CD4-positive, alpha-beta T cell (primary cell): Measurements from ENCODE around the gene METTL9. TPM values are rescaled to one million over a fixed set of nuclear protein-coding genes. Genes with fewer than 3 reads are reported as not detected.
"Not testable (repeated sequence)": the region's sequence is repeated elsewhere in the genome, so short reads cannot be mapped to it uniquely, and the experiment has no call there.

ENCODE experiments used
- ATAC-seq: fragments of 200-7000 bp; cut with Tn5 transposase; one replicate; pipeline ENCODE4 v1.10.0; 2022; ENCODE audit warnings: mild to moderate bottlenecking; ENCODE audit not compliant: poor library complexity
- CTCF ChIA-PET: fragments of 350-600 bp; sonication (Branson Sonifier 250); formaldehyde crosslinking; loops from one replicate; lab custom pipeline; 2021; ENCODE audit warnings: antibody characterized with exemption, inconsistent platforms; lab: Charles Lee
- POLR2A ChIA-PET: fragments of 350-600 bp; sonication (Branson Sonifier 250); formaldehyde crosslinking; loops from one replicate; lab custom pipeline; 2021; ENCODE audit warnings: antibody characterized with exemption, inconsistent platforms; lab: Charles Lee
- DNase-seq, 14 experiments: peaks; one replicate each; pipeline ENCODE4 v3.0.0-alpha.2; 2013 to 2020; ENCODE audit warnings: mixed read lengths in 2 of 14
- H3K27ac ChIP-seq, 2 donors: one replicate each; pipeline versions ENCODE4 v1.5.1 to v1.7.0; 2013; ENCODE audit warnings: low read length in 2 of 2, low read depth in 1 of 2, mild to moderate bottlenecking in 1 of 2
- H3K27me3 ChIP-seq, 2 experiments: 1 replicate in 1 of 2; 2 replicates in 1 of 2; pipeline versions ENCODE4 v1.6.1 to v1.7.0; 2013; ENCODE audit warnings: low read length in 2 of 2, control low read depth in 1 of 2, mild to moderate bottlenecking in 1 of 2, moderate library complexity in 1 of 2; ENCODE audit not compliant: insufficient read depth in 2 of 2, control insufficient read depth in 1 of 2
- H3K36me3 ChIP-seq: one replicate; pipeline ENCODE4 v1.6.1; 2013; ENCODE audit warnings: low read length, control low read depth; ENCODE audit not compliant: insufficient read depth
- H3K4me1 ChIP-seq: one replicate; pipeline ENCODE4 v1.6.1; 2013; ENCODE audit warnings: low read length, control low read depth; ENCODE audit not compliant: insufficient read depth
- H3K4me3 ChIP-seq: one replicate; pipeline ENCODE4 v1.5.1; 2013; ENCODE audit warnings: mild to moderate bottlenecking, low read length, moderate library complexity
- H3K9me3 ChIP-seq, 2 experiments: 1 replicate in 1 of 2; 2 replicates in 1 of 2; pipeline versions ENCODE4 v1.6.1 to v1.7.0; 2013; ENCODE audit warnings: low read length in 2 of 2, mild to moderate bottlenecking in 2 of 2, control low read depth in 1 of 2, moderate library complexity in 1 of 2; ENCODE audit not compliant: control insufficient read depth in 1 of 2, insufficient read depth in 1 of 2
- H3K27ac Mint-ChIP-seq: one replicate; pipeline ENCODE4 v1.8.0; 2020; ENCODE audit warnings: mixed read lengths
- H3K27me3 Mint-ChIP-seq: one replicate; pipeline ENCODE4 v1.8.0; 2021; ENCODE audit warnings: mixed read lengths
- H3K36me3 Mint-ChIP-seq: one replicate; pipeline ENCODE4 v1.8.0; 2021; ENCODE audit warnings: low read depth, mixed read lengths
- H3K4me1 Mint-ChIP-seq: one replicate; pipeline ENCODE4 v1.8.0; 2021; ENCODE audit warnings: low read depth, mixed read lengths
- H3K4me3 Mint-ChIP-seq: one replicate; pipeline ENCODE4 v1.8.0; 2020; ENCODE audit warnings: mild to moderate bottlenecking, mixed read lengths
- H3K9me3 Mint-ChIP-seq: one replicate; pipeline ENCODE4 v1.8.0; 2020; ENCODE audit warnings: mixed read lengths
- intact Hi-C, 2 experiments: fragments of 100-400 bp; cut with DNase I in 1 of 2; cut with micrococcal nuclease in 1 of 2; formaldehyde crosslinking; loops; one replicate each; pipeline versions ENCODE4 v1.15.1 to v1.9.0; 2023 to 2025; cut with DNase I, micrococcal nuclease
- total RNA-seq, 174 experiments: library from RNA in 2 of 174; stranded (reverse) in 2 of 174; gene quantifications; one replicate each; pipeline ENCODE4 v1.2.3 and lab custom pipeline; 2021 to 2026
- TF ChIP-seq, protein P1 (sequence below): fragments of 200-600 bp; IDR thresholded peaks from one replicate; pipeline ENCODE4 v1.8.0; 2022; ENCODE audit warnings: antibody characterized with exemption, mild to moderate bottlenecking

METTL9 gene
- total RNA-seq, 2 experiments from 2014 or later = 78.4 to 86.7 TPM

DNA sequence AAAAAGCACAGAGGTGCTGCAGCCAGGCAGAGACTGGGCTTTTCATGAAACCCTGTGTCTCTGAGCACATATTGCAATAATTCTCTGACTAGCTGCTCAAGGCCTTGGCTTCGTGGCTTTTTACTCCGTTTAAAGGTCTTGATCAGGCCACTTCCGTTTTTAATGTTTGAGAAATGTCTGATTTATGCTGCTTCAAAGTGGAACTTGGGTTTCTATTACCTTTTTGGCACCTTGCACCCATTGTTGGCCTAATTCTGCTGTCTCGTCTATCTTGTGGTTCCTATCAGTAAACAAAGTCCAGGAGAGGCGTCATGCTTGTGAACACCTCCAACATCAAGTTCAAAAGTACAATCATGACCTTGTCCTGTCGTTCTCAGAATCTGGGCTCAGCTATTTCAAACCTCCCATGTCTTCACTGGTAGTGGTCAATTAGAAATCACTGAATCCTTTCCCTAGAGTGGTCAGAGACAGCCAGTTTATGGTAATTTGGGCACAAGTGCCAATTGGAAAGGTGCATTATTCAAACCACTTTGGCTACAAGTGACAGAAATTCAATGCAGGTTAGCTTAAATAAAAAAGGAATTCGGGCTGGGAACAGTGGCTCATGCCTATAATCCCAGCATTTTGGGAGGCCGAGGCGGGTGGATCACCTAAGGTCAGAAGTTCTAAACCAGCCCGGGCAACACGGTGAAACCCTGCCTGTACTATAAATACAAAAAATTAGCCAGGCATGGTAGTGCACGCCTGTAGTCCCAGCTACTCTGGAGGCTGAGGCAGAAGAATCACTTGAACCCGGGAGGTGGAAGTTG, 33.3 kb upstream of the METTL9 start:
- H3K4me3 ChIP-seq = no peak overlapping the region
- ChIA-PET CTCF (interaction anchor here (0.6 to 1.0 kb wide), 3 partner anchors 9 to 118 kb away, joined by 3 read pairs; no protein-coding TSS in a partner anchor), POLR2A (no interaction called here)
- Mint-ChIP-seq H3K4me3 (no peak overlapping the region), H3K4me1 (no peaks in the 10 kb centered on the region), H3K27me3 (no peaks in the 10 kb centered on the region), H3K9me3 (no peaks in the 10 kb centered on the region), H3K27ac (no peak overlapping the region), H3K36me3 (no peaks in the 10 kb centered on the region)
- DNase-seq (peak in 1 of 14 experiments; percentile 13), ATAC-seq (no peak)
- H3K27ac ChIP-seq = no peak overlapping the region
- H3K36me3 ChIP-seq = no peaks in the 10 kb centered on the region
- intact Hi-C loops = loop anchor here in 1 of 2 experiments (10.0 kb wide), 1 partner anchor 641 kb away; no protein-coding TSS in a partner anchor
- H3K4me1 ChIP-seq = peaks cover 3% of the 10 kb centered on the region
- H3K9me3 ChIP-seq = no peaks in the 10 kb centered on the region
- TF ChIP-seq, protein P1, sequence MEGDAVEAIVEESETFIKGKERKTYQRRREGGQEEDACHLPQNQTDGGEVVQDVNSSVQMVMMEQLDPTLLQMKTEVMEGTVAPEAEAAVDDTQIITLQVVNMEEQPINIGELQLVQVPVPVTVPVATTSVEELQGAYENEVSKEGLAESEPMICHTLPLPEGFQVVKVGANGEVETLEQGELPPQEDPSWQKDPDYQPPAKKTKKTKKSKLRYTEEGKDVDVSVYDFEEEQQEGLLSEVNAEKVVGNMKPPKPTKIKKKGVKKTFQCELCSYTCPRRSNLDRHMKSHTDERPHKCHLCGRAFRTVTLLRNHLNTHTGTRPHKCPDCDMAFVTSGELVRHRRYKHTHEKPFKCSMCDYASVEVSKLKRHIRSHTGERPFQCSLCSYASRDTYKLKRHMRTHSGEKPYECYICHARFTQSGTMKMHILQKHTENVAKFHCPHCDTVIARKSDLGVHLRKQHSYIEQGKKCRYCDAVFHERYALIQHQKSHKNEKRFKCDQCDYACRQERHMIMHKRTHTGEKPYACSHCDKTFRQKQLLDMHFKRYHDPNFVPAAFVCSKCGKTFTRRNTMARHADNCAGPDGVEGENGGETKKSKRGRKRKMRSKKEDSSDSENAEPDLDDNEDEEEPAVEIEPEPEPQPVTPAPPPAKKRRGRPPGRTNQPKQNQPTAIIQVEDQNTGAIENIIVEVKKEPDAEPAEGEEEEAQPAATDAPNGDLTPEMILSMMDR = no peak
- no peaks in the 10 kb centered on the region for H3K27me3 ChIP-seq

GRCh38 chr16:21566891-21567414, 32.4 kb upstream of the METTL9 start:
- peaks cover 3% of the 10 kb centered on the region for H3K4me1 ChIP-seq
- no peak overlapping the region for H3K27ac ChIP-seq
- H3K4me3 Mint-ChIP-seq = no peak overlapping the region
- POLR2A ChIA-PET = no interaction called here
- no peaks in the 10 kb centered on the region for H3K27me3 ChIP-seq
- H3K27ac Mint-ChIP-seq = no peak overlapping the region
- no peak for DNase-seq
- H3K9me3 Mint-ChIP-seq = no peaks in the 10 kb centered on the region
- H3K9me3 ChIP-seq = no peaks in the 10 kb centered on the region
- no peak overlapping the region for H3K4me3 ChIP-seq
- no peaks in the 10 kb centered on the region for H3K36me3 ChIP-seq
- H3K4me1 Mint-ChIP-seq = no peaks in the 10 kb centered on the region
- H3K27me3 Mint-ChIP-seq = no peaks in the 10 kb centered on the region
- CTCF ChIA-PET = interaction anchor here (0.6 kb wide), 1 partner anchor 117 kb away, joined by 3 read pairs; no protein-coding TSS in a partner anchor
- TF ChIP-seq, protein P1 = no peak
- no peak for ATAC-seq
- intact Hi-C loops = loop anchor here in 1 of 2 experiments (10.0 kb wide), 1 partner anchor 642 kb away; no protein-coding TSS in a partner anchor
- no peaks in the 10 kb centered on the region for H3K36me3 Mint-ChIP-seq

DNA sequence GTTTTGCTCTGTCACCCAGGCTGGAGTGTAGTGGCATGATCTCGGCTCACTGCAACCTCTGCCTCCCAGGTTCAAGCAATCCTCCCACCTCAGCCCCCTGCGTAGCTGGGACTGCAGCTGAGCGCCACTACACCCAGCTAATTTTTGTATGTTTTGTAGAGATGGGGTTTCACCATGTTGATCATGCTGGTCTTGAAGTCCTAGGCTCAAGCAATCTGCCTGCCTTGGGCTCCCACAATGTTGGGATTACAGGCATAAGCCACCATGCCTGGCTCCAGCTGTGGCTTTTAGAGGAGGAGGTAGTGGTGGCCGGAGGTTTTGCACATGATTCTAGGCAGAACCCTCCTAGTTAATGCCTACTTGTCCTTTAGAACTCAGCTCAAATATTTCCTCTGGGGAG, 31.9 kb upstream of the METTL9 start:
- H3K27me3 ChIP-seq, H3K4me3 Mint-ChIP-seq, H3K9me3 ChIP-seq, ATAC-seq, H3K36me3 Mint-ChIP-seq, H3K4me1 Mint-ChIP-seq, H3K36me3 ChIP-seq, H3K27me3 Mint-ChIP-seq, POLR2A ChIA-PET, H3K4me3 ChIP-seq, H3K4me1 ChIP-seq, DNase-seq, H3K27ac Mint-ChIP-seq, H3K9me3 Mint-ChIP-seq, H3K27ac ChIP-seq: not testable (repeated sequence)
- intact Hi-C loops = loop anchor here in 1 of 2 experiments (10.0 kb wide), 1 partner anchor 643 kb away; no protein-coding TSS in a partner anchor
- CTCF ChIA-PET = interaction anchor here (0.6 kb wide), 1 partner anchor 1028 kb away, joined by 3 read pairs; no protein-coding TSS in a partner anchor
